ENCODE data around the gene ANKRD55.

- TF ChIP-seq MAX (IDR thresholded peaks at IDR 0.05; ENCODE audit: insufficient read depth, insufficient read length) (no peak), EZH2 (IDR thresholded peaks at IDR 0.05; ENCODE audit: borderline replicate concordance, low read depth, low read length, severe bottlenecking) (no peak), POLR2A (IDR thresholded peaks at IDR 0.05; ENCODE audit: low read depth, low read length) (no peak), CTCF (IDR thresholded peaks at IDR 0.05; ENCODE audit: extremely low read depth in 1 of 2, insufficient read depth in 1 of 2, low read depth in 1 of 2, low read length in 2 of 2) (no peak), MYC (IDR thresholded peaks at IDR 0.05; ENCODE audit: low read depth, low read length) (no peak), FOS (IDR thresholded peaks at IDR 0.05; ENCODE audit: borderline replicate concordance, insufficient read depth, low read length) (no peak), POLR2AphosphoS5 (IDR thresholded peaks at IDR 0.05; ENCODE audit: insufficient read depth, low read depth, low read length) (no peak)
Observed at GRCh38 chr5:56146674-56147073, 86.5 kb downstream of the ANKRD55 start.

Measured in endothelial cell of umbilical vein (primary cell).